HEK293T (cell line): Measurements from ENCODE around the gene SLC30A10.

Source experiments
- BHLHE40 ChIP-seq: fragments of 450-650 bp; IDR thresholded peaks from 2 replicates; pipeline ENCODE4 v1.6.1; 2016; ENCODE audit warnings: mild to moderate bottlenecking, moderate library complexity, borderline replicate concordance
- CTBP1 ChIP-seq: fragments of 450-650 bp; IDR thresholded peaks from 2 replicates; pipeline ENCODE4 v1.6.1; 2016; ENCODE audit warnings: borderline replicate concordance
- ELF4 ChIP-seq: fragments of 450-650 bp; IDR thresholded peaks from 2 replicates; pipeline ENCODE4 v1.6.1; 2017; ENCODE audit warnings: antibody characterized with exemption
- FOXA1 ChIP-seq: fragments of 450-650 bp; IDR thresholded peaks from 2 replicates; pipeline ENCODE4 v1.6.1; 2016; ENCODE audit warnings: mild to moderate bottlenecking
- FOXM1 ChIP-seq: fragments of 450-650 bp; IDR thresholded peaks from 2 replicates; pipeline ENCODE4 v1.6.1; 2017; ENCODE audit warnings: mild to moderate bottlenecking, borderline replicate concordance
- HDGF ChIP-seq: fragments of 450-650 bp; IDR thresholded peaks from 2 replicates; pipeline ENCODE4 v1.6.1; 2017; ENCODE audit warnings: antibody characterized with exemption, borderline replicate concordance
- L3MBTL2 ChIP-seq: fragments of 450-650 bp; conservative IDR thresholded peaks from 2 replicates; pipeline ENCODE4 v1.6.1; 2016; ENCODE audit warnings: mild to moderate bottlenecking
- LEF1 ChIP-seq: fragments of 450-650 bp; IDR thresholded peaks from 2 replicates; pipeline ENCODE4 v1.6.1; 2017; ENCODE audit warnings: mild to moderate bottlenecking, borderline replicate concordance
- NFRKB ChIP-seq: fragments of 450-650 bp; IDR thresholded peaks from 2 replicates; pipeline ENCODE4 v1.6.1; 2016; ENCODE audit warnings: mild to moderate bottlenecking, moderate library complexity
- SP1 ChIP-seq: fragments of 450-650 bp; IDR thresholded peaks from 2 replicates; pipeline ENCODE4 v1.6.1; 2017
- SUZ12 ChIP-seq: fragments of 450-650 bp; IDR thresholded peaks from 2 replicates; pipeline ENCODE4 v1.6.1; 2016; ENCODE audit warnings: mild to moderate bottlenecking
- TARDBP ChIP-seq: fragments of 450-650 bp; IDR thresholded peaks from 2 replicates; pipeline ENCODE4 v1.6.1; 2016

DNA sequence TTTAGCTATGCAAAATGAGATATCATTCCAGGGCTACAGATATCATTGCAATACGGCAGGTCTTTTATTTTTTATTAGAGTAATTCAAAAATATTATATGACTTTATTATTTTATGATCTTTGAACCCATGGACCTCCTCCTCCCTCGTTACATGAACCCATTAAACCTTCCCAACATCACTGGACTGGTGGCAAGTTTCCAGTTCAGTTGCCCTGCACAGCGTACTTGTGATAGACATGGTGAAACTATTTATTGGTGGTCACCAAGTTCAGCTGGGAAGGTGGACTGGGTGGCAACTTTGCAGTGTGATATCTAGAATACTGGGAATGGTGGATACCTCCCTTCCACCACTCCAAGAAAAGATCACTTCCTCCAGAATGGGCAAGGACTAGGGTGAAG is 52.5 kb downstream of the SLC30A10 start:
- TF ChIP-seq NFRKB = no peak
- no peak for TF ChIP-seq LEF1
- TF ChIP-seq FOXA1 = no peak
- no peak for TF ChIP-seq ELF4
- TF ChIP-seq SP1 = no peak
- TF ChIP-seq CTBP1 = no peak
- TF ChIP-seq TARDBP = no peak
- no peak for TF ChIP-seq FOXM1
- TF ChIP-seq BHLHE40 = no peak
- no peak for TF ChIP-seq L3MBTL2
- no peak for TF ChIP-seq SUZ12
- TF ChIP-seq HDGF = no peak
